Choroid plexus epithelial cell (primary cell): Measurements from ENCODE around the gene TOMM40L.

ENCODE experiments used
- DNase-seq: peaks from one replicate; pipeline ENCODE4 v3.0.0-alpha.2; 2010; ENCODE audit warnings: low read depth
- H3K4me3 ChIP-seq: 2 replicates; pipeline ENCODE4 v1.5.1; 2011; ENCODE audit warnings: low read depth, mild to moderate bottlenecking, control low read depth, low read length, moderate library complexity
- TF ChIP-seq, protein P1 (sequence below): conservative IDR thresholded peaks from 2 replicates; pipeline ENCODE4 v1.5.1; 2011; ENCODE audit warnings: low read depth, mild to moderate bottlenecking, control low read depth, inconsistent platforms, low read length, moderate library complexity

The TOMM40L gene

DNA sequence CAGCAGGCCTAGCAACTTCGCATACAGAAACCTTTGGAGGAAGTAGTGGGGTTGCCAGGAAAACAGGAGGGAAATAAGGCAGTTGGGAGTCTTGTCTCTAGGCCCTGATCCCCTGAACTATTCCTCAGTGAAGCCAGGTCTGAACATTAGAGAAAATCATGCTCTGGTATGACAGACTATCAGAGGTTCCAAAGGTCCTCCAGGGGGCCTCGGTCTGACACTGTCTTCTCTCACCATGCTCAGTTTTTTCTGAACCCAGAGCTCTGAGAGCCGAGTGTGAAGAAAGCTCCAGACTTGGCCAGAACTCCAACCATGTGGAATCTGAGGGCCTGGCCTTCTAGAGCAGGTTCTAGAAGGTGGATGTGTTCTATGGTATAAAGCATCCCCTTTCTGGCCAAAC, 4.0 kb downstream of the TOMM40L start:
- H3K4me3 ChIP-seq, result no peak overlapping the region
- DNase-seq, result peak; percentile 25
- TF ChIP-seq, protein P1, sequence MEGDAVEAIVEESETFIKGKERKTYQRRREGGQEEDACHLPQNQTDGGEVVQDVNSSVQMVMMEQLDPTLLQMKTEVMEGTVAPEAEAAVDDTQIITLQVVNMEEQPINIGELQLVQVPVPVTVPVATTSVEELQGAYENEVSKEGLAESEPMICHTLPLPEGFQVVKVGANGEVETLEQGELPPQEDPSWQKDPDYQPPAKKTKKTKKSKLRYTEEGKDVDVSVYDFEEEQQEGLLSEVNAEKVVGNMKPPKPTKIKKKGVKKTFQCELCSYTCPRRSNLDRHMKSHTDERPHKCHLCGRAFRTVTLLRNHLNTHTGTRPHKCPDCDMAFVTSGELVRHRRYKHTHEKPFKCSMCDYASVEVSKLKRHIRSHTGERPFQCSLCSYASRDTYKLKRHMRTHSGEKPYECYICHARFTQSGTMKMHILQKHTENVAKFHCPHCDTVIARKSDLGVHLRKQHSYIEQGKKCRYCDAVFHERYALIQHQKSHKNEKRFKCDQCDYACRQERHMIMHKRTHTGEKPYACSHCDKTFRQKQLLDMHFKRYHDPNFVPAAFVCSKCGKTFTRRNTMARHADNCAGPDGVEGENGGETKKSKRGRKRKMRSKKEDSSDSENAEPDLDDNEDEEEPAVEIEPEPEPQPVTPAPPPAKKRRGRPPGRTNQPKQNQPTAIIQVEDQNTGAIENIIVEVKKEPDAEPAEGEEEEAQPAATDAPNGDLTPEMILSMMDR, result peak; percentile 25

- no peak for DNase-seq
- no peak overlapping the region for H3K4me3 ChIP-seq
- TF ChIP-seq, protein P1, result no peak
These were observed 4.9 kb downstream of the TOMM40L start for GRCh38 chr1:161230762-161231161.

GRCh38 chr1:161233102-161233501, 7.2 kb downstream of the TOMM40L start:
- TF ChIP-seq, protein P1, result no peak
- no peak overlapping the region for H3K4me3 ChIP-seq
- DNase-seq, result no peak

GRCh38 chr1:161235957-161236775, 10.3 kb downstream of the TOMM40L start:
- DNase-seq, result no peak
- H3K4me3 ChIP-seq, result no peak overlapping the region
- TF ChIP-seq, protein P1, result no peak

DNA sequence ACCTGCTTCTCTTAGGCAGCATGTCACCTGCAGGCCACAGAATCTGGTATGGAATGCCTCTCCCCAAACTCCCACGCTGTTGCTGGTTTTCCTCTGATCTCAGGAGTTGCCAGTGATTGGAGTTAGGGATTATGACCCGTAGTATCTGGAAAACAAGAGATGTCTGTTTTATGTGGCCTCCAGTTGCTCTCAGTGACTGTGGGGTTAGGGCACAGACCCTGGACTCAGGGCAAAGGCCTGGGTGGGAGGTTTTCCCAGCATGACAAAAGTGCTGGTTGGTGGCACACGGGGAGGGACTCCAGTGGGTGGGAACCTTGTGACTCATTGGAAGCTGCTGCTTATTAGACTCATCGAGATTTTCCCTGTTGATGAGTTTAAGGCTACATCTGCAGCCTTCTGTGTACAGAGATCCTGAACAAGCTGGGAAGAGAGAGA, 12.2 kb downstream of the TOMM40L start, which contains the start of gene NR1I3:
Gene NR1I3 (minus strand): TSS at position 165 of the 435 bp plus-strand sequence. CDS start 1,638 bp downstream, outside the sequence.
- TF ChIP-seq, protein P1, result no peak
- DNase-seq, result no peak

DNA sequence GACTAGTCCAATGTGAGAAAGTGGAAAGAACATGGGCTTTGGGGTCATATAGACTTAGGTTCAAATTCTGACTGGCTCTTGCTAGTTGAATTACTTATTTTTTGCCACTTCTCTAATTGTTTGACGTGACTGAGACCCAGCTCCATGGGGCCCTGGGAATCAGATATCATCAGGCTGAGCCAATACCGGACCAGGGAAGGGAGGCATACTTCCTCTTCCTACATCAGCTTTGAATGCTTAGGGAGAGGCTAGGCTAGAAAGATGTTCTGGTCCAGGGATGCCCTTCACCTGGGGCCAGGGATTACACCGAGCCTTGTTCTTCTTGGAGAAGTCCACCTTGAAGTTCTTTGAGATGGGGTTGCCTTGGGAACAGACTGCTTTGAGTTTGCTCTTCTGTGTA, 15.8 kb downstream of the TOMM40L start:
- TF ChIP-seq, protein P1, result no peak
- no peak overlapping the region for H3K4me3 ChIP-seq
- DNase-seq, result no peak

More for the DNA sequence above, 12.2 kb downstream of the TOMM40L start, which contains the start of gene NR1I3:
- H3K4me3 ChIP-seq, result no peak within 1 kb of the TSS

DNA sequence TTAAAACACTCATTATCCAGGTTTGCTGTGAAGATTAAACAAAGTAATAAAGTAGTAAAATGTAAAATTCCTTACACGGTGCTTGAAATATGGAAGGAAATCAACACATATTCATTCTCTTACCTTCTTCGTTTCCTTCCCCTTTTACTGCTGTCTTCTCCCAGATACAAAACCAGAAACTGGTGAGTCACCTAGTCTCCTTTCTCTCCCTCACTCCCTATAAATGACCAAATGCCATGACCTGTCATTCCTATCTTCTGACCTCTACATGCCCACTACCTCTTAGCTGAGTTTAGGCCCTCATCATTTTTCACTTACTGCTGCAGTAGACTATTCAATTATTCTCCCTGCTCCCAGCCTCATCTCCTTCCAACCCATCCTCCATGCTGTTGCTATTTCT, 16.5 kb downstream of the TOMM40L start:
- H3K4me3 ChIP-seq, result no peak overlapping the region
- TF ChIP-seq, protein P1, result no peak
- no peak for DNase-seq
